Rectal smooth muscle tissue (tissue), 1 donor: ENCODE results near the gene HAUS7.
A peak's percentile ranks its signal among the peaks of the same experiment; 100 is the strongest.

Experiments used
- H3K27ac ChIP-seq: one replicate; pipeline ENCODE4 v1.7.0; 2013; ENCODE audit warnings: low read depth, low read length, inconsistent platforms
- H3K27me3 ChIP-seq: one replicate; pipeline ENCODE4 v1.7.0; 2013; ENCODE audit warnings: low read length; ENCODE audit not compliant: control insufficient read depth, insufficient read depth
- H3K36me3 ChIP-seq: one replicate; pipeline ENCODE4 v1.7.0; 2013; ENCODE audit warnings: low read length; ENCODE audit not compliant: control insufficient read depth, insufficient read depth
- H3K4me1 ChIP-seq: one replicate; pipeline ENCODE4 v1.7.0; 2013; ENCODE audit warnings: low read length; ENCODE audit not compliant: control insufficient read depth, insufficient read depth
- H3K4me3 ChIP-seq: one replicate; pipeline ENCODE4 v1.7.0; 2013; ENCODE audit warnings: low read length
- H3K9ac ChIP-seq: one replicate; pipeline ENCODE4 v1.7.0; 2013; ENCODE audit warnings: low read length

The HAUS7 gene

DNA sequence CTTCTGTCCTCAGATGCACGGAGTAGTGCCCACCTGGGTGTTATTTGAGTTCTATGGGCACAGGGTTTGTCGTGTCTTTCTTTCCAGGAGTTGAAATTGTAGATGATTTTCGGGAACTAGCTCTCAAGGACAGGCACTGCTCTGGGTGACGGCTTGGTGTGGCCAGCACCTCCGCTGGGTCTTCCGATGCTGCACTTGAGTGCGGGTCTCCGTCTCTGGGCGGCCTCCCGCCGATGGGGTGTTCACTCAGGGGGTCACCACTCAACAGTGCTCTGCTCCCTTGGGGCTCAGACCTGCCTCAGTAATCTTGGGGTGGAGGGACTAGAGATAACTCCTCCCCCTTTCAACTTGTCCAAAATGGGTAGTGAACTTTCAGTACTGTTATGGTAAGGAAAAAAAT, 56.6 kb downstream of the HAUS7 start:
- H3K4me3 ChIP-seq: no peak overlapping the region
- peaks cover 3% of the 10 kb centered on the region for H3K4me1 ChIP-seq
- no peaks in the 10 kb centered on the region for H3K36me3 ChIP-seq
- H3K27ac ChIP-seq: no peak overlapping the region
- no peak overlapping the region for H3K9ac ChIP-seq
- H3K27me3 ChIP-seq: peaks cover 6% of the 10 kb centered on the region

DNA sequence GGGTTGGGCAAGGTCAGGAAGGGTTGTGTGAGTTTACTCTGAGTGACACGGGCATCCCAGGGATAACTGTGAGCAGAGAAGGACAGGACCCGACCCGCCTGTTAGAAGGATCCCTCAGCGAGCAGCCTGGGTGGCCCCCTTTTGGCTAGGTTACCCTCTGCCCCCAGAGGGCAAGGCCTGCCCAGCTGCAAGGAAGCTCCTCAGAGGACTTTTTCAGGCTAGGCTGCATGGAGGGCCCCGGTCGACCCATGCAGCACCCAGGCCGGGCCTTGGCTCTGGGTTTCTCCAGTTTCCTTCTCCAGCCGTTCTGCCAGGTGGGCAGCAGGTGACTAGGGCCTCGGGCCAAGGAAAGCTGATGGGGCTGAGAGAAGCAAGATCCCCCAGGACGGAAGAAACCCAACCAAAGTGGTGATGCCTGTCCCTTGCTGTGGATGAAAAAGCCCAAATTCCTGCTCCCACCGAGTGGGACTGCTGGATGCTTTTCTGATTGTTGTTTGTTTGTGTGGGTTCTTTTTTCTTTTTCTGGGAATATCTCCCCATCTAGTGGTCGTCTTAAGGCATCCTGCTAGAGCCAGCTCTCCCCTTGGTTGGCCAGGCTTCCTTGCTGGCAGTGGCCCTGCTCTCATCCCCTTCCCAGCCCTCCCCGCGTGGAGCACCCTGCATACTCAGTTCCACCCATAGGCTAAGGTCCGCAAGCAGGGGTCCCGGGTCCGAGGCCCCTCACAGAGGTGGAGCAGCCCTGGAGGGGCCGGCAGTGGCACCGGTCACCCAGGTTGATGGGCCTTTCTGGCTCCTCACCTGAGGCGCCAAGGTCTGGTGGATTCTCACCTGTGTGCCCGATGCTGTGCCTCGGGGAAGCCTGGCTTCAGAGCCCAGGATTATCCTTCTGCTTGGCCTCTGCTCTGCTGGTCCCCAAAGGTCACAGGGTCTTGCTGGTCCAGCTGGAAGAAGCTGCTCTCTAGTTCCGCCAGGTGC, 57.3 kb downstream of the HAUS7 start:
- H3K4me3 ChIP-seq: no peak overlapping the region
- peaks cover 6% of the 10 kb centered on the region for H3K27me3 ChIP-seq
- H3K36me3 ChIP-seq: no peaks in the 10 kb centered on the region
- H3K4me1 ChIP-seq: peaks cover 3% of the 10 kb centered on the region
- H3K9ac ChIP-seq: no peak overlapping the region
- no peak overlapping the region for H3K27ac ChIP-seq

DNA sequence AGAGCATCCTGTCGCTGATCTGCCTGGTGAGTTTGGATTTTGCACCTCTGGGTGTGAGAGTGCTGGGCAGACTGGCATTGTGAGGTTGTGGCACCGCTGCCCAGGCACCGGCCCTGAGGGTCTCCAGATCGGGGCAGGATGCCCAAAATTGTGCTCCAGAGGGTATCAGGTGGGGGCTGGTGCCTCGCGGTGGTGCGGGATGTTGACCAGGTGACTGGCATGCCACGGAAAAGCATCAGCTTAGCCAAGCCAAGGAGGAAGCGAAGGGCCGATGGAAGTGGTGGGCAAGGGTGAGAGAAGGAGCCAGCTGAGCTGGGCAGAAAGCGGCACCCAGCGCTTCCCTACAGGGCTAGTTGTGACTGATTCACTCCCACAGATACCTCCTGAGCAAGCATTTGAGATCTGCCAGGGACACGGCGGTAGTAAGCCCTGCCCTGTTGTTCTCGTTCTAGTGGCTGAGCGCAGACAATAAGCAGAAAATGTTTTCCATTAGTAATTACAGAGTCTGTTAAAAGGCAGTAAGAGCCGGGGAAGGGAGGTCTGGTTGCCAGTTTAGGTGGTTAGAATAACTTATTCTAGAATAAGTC, 58.3 kb downstream of the HAUS7 start:
- Histone ChIP-seq H3K27ac (no peak overlapping the region), H3K36me3 (no peaks in the 10 kb centered on the region), H3K4me3 (peak overlapping the region; percentile 55), H3K9ac (peak overlapping the region; percentile 24), H3K27me3 (peaks cover 6% of the 10 kb centered on the region), H3K4me1 (peaks cover 3% of the 10 kb centered on the region)

DNA sequence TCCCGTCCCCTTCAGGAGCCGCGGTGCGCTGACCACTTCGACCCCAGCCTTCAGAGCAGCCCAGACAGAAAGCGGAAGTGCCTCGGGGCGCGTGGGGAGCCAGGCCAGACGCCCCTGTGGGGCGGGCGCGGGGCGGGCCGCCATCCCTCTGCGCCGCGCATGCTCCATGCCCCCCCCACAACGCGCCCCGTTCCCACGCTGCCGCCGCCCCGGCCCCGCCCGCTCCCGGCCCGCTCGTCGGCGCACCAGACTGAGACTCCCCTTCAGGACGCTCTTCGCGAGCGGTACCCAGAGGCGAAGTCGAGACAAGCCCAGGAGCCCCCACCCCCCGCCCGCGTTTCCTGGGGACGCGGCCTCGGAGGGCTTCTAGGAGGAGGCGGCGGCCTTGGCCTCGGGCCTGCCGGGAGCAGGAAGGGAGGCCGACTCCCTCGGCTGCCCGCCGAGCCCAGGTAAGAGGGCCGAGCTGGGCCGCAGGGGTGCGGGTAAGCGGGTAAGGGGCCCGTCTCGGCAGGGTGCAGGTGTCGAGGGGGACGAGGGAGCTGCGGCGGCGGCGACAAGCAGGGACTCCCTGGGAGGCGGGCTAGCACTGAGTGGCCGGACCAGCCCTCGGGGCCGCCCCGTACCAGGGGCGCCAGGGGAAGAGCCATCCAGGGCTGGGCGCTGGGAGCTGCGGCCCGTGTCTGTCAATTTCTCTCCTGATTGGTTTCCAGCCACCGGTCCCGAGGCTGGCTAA, 59.0 kb downstream of the HAUS7 start, which contains the start of gene ZFP92:
ZFP92 (plus strand) TSS at position 218 of the 733 bp plus-strand sequence. CDS start 6,851 bp downstream, outside the sequence.
- Histone ChIP-seq H3K27me3 (peaks cover 6% of the 10 kb centered on the region), H3K4me3 (peak within 1 kb of the TSS; percentile 55)

DNA sequence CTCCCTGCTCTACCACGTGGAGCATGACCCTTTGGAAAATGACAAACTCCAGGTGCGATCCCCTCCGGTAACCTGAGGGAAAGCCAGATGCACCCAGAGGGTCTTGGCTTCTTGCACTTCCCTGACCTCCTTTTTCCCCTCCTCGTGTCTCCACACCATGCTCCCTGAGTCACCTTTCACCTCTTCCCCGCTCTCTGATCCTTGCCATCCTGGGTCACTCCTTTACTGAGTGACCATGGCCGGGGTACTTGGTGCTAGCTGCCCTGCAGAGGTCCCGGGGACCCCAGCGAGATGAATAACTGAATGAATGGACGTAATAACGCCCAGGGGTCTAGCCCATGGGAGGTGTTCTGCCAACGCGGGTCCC, 59.5 kb downstream of the HAUS7 start:
- Histone ChIP-seq H3K9ac (no peak overlapping the region), H3K4me3 (peak overlapping the region; percentile 39), H3K27me3 (peaks cover 6% of the 10 kb centered on the region), H3K4me1 (peaks cover 3% of the 10 kb centered on the region), H3K27ac (no peak overlapping the region), H3K36me3 (no peaks in the 10 kb centered on the region)

More for the DNA sequence above, 59.0 kb downstream of the HAUS7 start, which contains the start of gene ZFP92:
- Histone ChIP-seq H3K9ac (peak within 1 kb of the TSS; percentile 24), H3K27ac (no peak within 1 kb of the TSS), H3K4me1 (peaks cover 3% of the 10 kb centered on the region), H3K36me3 (no peaks in the 10 kb centered on the region)

DNA sequence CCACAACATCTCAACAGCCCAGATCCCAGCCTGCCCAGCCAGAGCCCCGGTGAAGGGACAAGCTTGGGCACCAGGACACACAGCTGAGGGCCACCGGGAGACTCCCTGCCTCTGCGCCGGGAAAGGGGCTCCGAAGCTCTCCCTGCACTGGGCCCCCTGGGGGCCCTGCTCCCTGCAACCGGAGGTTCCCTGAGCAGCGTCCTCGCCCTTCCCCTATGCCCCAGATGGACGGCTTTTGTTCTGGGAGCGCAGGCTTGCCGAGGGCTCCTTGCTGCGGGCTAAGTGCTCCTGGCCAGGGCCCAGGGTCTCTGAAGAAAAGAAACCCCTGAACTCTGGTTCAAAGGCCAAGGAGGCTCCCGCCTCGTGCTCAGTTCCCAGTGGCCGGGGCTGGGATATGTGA, 60.0 kb downstream of the HAUS7 start:
- H3K9ac ChIP-seq: no peak overlapping the region
- peaks cover 6% of the 10 kb centered on the region for H3K27me3 ChIP-seq
- no peaks in the 10 kb centered on the region for H3K36me3 ChIP-seq
- peaks cover 3% of the 10 kb centered on the region for H3K4me1 ChIP-seq
- H3K4me3 ChIP-seq: no peak overlapping the region
- no peak overlapping the region for H3K27ac ChIP-seq

DNA sequence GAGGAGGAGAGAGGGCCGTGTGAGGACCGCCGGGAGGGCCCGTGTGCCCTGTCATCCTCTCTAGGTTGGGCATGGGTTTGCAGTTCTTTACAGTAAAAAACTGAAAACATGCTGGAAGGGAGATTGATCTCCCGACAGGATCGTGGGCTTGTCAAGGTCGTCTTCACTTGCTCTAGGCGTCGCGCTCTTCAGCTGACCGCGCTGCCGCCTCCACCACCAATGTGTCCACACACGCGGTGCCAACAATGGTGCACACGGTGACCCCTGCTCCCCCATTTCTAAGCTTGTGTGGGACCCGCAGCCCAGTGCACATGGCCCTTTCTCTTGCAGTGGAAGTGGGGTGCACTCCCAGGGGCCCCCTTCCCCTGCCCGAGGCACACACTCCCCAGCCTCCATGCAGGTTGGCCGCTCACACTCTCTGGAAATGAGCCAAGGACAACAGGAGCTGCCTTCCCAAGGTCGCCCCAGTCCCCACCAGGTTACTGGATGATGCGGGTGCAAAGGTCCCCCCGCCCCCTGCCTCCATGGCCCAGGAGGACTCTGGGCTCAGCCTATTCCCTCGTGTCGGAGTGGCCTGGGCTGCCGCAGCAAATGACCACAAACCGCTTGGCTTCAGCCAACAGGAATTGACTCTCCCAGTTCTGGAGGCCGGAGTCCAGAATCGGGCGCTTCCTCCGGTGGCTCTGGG, 60.8 kb downstream of the HAUS7 start:
- no peaks in the 10 kb centered on the region for H3K36me3 ChIP-seq
- no peak overlapping the region for H3K4me3 ChIP-seq
- no peak overlapping the region for H3K9ac ChIP-seq
- peaks cover 8% of the 10 kb centered on the region for H3K27me3 ChIP-seq
- H3K4me1 ChIP-seq: peaks cover 3% of the 10 kb centered on the region
- no peak overlapping the region for H3K27ac ChIP-seq

DNA sequence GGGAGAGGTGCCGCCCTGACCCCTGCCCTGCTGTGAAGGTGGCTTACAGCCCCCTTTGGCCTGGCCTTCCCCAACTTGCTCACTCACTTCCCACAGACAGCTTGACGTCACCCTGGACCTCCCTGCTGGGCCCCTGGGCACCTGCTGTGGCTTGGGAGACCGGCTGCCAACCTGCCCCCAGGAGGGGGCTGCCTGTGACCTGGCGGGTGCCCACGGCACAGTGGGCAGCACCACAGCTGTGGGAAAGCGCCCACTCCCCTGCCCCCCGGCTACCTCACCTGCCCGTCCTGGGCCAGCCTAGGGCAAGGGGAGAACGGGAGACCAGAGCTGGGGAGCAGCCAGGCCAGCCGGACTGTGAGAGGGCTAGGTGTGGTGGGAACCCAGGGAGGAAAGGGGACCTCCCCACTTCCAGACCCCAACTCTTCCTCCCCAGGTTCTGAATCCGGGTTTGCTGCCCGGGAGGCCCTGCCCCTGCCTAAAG, 61.5 kb downstream of the HAUS7 start:
- peaks cover 3% of the 10 kb centered on the region for H3K4me1 ChIP-seq
- H3K9ac ChIP-seq: no peak overlapping the region
- H3K27ac ChIP-seq: no peak overlapping the region
- H3K4me3 ChIP-seq: no peak overlapping the region
- no peaks in the 10 kb centered on the region for H3K36me3 ChIP-seq
- H3K27me3 ChIP-seq: peaks cover 8% of the 10 kb centered on the region

DNA sequence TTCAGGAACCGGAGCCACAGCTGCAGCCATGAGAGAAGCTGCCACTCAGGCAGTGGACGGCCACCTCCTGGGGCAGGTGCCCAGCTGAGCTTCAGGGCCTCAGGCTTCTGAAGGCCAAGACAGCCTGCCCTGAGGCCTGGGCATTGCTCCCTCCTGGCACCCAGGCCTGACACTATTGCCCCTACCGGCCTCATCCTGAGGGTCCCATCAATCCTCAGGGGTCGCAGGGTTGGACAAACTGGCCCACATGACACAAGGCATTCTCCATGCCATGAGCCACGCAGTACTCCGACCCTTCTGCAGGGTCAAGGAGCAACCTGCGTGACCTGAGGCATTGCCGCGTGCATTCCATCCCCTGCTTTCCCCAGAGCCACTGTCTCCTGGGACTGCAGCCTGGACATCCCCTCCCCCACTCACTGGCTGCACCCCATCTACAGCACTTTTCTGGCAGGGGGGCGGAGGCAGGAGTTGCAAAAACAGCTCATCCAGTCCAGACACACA, 62.1 kb downstream of the HAUS7 start:
- H3K9ac ChIP-seq: no peak overlapping the region

DNA sequence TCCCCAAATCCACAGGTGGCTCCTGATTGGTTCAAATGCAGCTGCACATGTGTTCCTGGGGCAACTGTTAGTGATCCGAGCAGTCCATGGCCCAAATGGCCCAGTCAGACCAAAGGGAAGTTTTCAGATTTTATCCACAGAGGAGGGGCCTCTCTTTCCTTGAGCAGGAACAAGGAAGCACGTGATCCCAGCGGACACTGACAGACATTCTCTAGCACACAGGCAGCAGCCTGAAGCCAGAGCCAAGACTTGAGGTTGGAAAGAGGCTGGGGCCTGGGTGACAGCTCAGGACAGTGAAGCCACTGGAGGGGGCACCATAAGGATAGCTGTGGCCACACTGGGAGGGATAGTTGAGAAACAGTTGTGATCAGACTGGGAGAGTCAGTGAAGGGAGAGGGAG, 62.6 kb downstream of the HAUS7 start:
- Histone ChIP-seq H3K4me3 (no peak overlapping the region), H3K4me1 (peaks cover 3% of the 10 kb centered on the region), H3K9ac (no peak overlapping the region), H3K27me3 (peaks cover 5% of the 10 kb centered on the region), H3K36me3 (no peaks in the 10 kb centered on the region), H3K27ac (no peak overlapping the region)

More for the DNA sequence above, 62.1 kb downstream of the HAUS7 start:
- H3K27me3 ChIP-seq: peaks cover 8% of the 10 kb centered on the region
- H3K36me3 ChIP-seq: no peaks in the 10 kb centered on the region
- H3K4me3 ChIP-seq: no peak overlapping the region
- no peak overlapping the region for H3K27ac ChIP-seq
- H3K4me1 ChIP-seq: peaks cover 3% of the 10 kb centered on the region

DNA sequence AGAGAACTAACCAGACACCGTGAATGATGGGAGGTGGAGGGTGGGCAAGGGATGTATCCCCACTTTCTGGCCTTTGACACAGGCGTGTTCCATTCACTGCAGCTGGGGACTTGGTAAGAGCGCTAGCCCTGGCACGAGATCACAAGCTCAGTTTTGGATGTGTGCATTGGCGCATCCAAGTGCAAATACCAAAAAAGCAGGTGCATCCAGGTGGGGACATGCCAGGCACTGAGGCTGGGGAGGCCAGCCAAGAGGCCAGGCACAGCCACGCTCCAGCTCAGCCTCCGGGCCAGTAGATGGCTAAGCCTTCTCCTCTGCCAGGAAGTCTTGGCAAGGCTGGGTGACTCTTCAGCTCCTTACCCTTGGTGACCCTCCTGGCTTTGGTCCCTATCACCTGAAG, 63.5 kb downstream of the HAUS7 start:
- Histone ChIP-seq H3K27ac (no peak overlapping the region), H3K4me1 (peaks cover under 1% of the 10 kb centered on the region), H3K9ac (no peak overlapping the region), H3K27me3 (peaks cover 2% of the 10 kb centered on the region), H3K4me3 (no peak overlapping the region), H3K36me3 (no peaks in the 10 kb centered on the region)
